ENCODE measurements around the gene TKT. TPM values are rescaled to one million over a fixed set of nuclear protein-coding genes. Genes with fewer than 3 reads are reported as not detected.

The TKT gene
- total and polyA plus RNA-seq, 2 of the 13 experiments (the other 11 are each of a cell fraction or from before 2014, with no cell fraction given): 150 to 238 TPM

- TF ChIP-seq ZNF770 (CRISPR knock-in tag; IDR thresholded peaks at IDR 0.05) (no peak; the same call in 1 of the 2 replicates), GMEB1 (CRISPR knock-in tag; IDR thresholded peaks at IDR 0.05; ENCODE audit: borderline replicate concordance) (no peak), MLXIP (CRISPR knock-in tag; IDR thresholded peaks at IDR 0.05; ENCODE audit: borderline replicate concordance) (no peak), ZBTB40 (IDR thresholded peaks at IDR 0.05) (no peak), ZBTB40 (CRISPR knock-in tag; IDR thresholded peaks at IDR 0.05) (peak; percentile 67), EED (CRISPR knock-in tag; IDR thresholded peaks at IDR 0.05) (no peak), RFXANK (CRISPR knock-in tag; IDR thresholded peaks at IDR 0.05) (peak; percentile 18; the same call in 1 of the 2 replicates), HIC2 (CRISPR knock-in tag; IDR thresholded peaks at IDR 0.05; ENCODE audit: low read depth) (peak; percentile 94), TCF7L2 (IDR thresholded peaks at IDR 0.05; ENCODE audit: low read depth, low read length) (no peak)
Measured at GRCh38 chr3:53269888-53270880, 14.4 kb upstream of the TKT start (continued).
